Neuron (in vitro differentiated cells): ENCODE measurements around the gene DNAH3.
"Not testable (repeated sequence)": the region's sequence is repeated elsewhere in the genome, so short reads cannot be mapped to it uniquely, and the experiment has no call there.

ENCODE experiments used
- H2AFZ ChIP-seq: one replicate; pipeline ENCODE4 v1.6.1; 2013; ENCODE audit warnings: low read depth, mild to moderate bottlenecking, inconsistent platforms, low read length, moderate library complexity
- H3K27me3 ChIP-seq: one replicate; pipeline ENCODE4 v1.6.1; 2013; ENCODE audit warnings: low read length; ENCODE audit not compliant: insufficient read depth
- H3K36me3 ChIP-seq: one replicate; pipeline ENCODE4 v1.6.1; 2013; ENCODE audit warnings: low read length; ENCODE audit not compliant: insufficient read depth
- H3K4me1 ChIP-seq: one replicate; pipeline ENCODE4 v1.6.1; 2013; ENCODE audit warnings: low read length; ENCODE audit not compliant: insufficient read depth
- H3K4me3 ChIP-seq: 2 replicates; pipeline ENCODE4 v1.5.1; 2013; ENCODE audit warnings: mild to moderate bottlenecking, low read length, moderate library complexity
- H3K9me3 ChIP-seq: one replicate; pipeline ENCODE4 v1.6.1; 2013; ENCODE audit warnings: low read length

DNAH3 gene

DNA sequence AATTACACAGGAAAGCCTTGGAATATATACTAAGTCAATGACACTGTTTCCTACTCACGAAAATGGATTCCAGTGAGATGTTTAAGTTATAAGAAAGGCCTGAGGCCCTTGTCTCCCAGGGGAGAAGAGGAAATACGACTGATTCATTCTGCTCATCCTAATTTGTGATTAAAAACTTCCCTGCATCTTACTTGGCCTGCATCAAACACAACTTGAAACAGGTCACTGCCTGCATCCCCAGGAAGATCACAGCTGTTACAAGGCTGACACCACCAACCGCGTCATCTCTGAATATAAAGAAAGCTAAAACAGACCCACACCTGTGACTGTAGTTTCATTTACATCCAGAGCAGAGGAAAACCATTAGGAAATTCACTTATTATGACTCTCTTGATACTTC is 121.9 kb downstream of the DNAH3 start:
- H3K27me3 ChIP-seq, result no peaks in the 10 kb centered on the region
- no peaks in the 10 kb centered on the region for H3K4me1 ChIP-seq
- no peak overlapping the region for H2AFZ ChIP-seq
- no peaks in the 10 kb centered on the region for H3K9me3 ChIP-seq
- no peak overlapping the region for H3K4me3 ChIP-seq
- no peaks in the 10 kb centered on the region for H3K36me3 ChIP-seq

DNA sequence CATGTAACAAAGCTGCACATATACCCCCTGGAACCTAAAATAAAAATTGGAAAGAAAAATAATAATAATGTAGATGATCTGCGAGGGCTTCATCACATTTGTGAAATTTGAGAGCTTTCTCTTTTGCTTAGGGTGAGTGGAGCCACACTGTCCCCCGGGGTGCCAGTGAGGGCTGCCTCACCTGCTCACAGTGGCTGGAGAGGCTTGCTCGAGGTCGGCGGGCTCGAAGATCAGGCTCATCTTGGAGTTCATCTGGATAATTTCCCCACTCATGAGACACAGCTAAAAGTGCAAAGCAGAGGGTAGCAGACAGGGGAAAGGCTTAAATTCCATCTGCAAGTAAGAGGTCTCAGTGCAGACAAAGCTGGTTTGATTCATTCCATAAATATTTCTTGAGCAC is 123.8 kb downstream of the DNAH3 start:
- no peaks in the 10 kb centered on the region for H3K27me3 ChIP-seq
- H2AFZ ChIP-seq, result no peak overlapping the region
- no peaks in the 10 kb centered on the region for H3K9me3 ChIP-seq
- H3K36me3 ChIP-seq, result no peaks in the 10 kb centered on the region
- H3K4me3 ChIP-seq, result no peak overlapping the region
- no peaks in the 10 kb centered on the region for H3K4me1 ChIP-seq

DNA sequence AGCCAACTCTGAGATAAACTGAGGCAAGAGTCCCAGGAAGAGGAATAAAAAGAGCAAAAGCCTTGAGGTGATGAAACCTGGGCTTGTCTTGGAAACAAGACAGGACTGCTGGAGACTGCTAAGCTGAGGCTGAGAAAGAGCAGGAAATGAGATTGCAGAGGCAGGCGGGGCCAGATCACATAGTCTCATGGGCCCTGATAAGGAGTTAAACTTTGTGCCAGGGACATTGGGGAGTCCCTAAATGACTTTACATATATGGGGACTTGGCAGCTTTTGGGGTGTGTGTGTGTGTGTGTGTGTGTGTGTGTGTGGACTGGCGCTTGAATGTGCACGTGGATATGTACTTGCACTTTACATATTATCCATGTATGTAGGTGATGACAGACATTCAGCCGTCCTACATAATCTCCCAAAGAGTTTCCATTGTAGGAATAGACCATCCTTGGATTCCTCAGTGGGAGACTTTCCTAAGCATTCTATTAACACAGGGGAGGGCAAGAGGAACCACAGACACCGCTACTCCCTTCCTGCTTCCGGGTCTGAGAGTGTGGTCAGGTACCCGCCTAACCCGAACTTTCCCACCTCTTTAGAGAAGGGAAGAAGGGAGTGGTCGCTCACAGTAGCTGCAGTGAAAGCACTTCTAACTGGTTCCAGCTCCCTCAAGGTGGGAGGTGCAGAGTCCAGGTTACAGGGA is 127.0 kb downstream of the DNAH3 start:
- no peaks in the 10 kb centered on the region for H3K4me1 ChIP-seq
- no peak overlapping the region for H2AFZ ChIP-seq
- H3K27me3 ChIP-seq, result no peaks in the 10 kb centered on the region
- H3K36me3 ChIP-seq, result no peaks in the 10 kb centered on the region
- no peak overlapping the region for H3K4me3 ChIP-seq
- H3K9me3 ChIP-seq, result no peaks in the 10 kb centered on the region

DNA sequence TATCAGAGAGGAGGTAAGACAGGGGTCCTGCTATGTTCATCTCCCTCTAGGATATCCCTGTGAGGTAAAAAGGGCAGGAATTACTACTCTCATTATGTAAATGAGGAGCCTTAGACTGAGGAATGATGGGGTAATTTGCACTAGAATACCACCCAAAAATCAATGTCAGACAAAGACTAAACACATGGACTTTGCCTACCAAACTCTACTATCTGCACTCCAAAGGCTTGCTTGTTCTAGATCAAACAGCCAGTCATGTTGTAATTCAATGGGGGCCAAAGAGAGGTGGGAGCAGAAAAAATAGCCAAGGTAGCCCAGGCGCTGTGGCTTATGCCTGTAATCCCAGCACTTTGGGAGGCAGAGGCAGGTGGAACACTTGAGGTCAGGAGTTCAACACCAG is 129.3 kb downstream of the DNAH3 start:
- Histone ChIP-seq H3K36me3 (no peaks in the 10 kb centered on the region), H3K4me1 (no peaks in the 10 kb centered on the region), H3K9me3 (no peaks in the 10 kb centered on the region), H3K27me3 (no peaks in the 10 kb centered on the region), H3K4me3 (no peak overlapping the region), H2AFZ (no peak overlapping the region)

DNA sequence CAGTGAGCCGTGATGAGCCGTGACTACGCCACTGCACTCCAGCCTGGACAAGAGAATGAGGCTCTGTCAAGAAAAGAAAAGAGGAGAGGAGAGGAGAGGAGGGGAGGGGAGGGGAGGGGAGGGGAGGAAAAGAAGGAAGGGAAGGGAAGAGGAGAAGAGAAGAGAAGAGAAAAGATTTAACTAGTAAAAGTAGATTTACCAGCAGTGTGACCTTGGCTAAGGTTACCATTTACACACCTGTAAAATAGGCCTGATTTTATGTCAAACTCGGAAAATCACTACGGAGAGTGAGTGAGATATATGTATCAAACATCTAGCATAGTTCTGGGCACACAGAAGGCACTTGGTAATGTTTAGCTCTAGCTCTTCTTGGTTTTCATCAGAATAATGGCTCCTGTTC is 140.8 kb downstream of the DNAH3 start:
- no peaks in the 10 kb centered on the region for H3K4me1 ChIP-seq
- no peak overlapping the region for H2AFZ ChIP-seq
- no peaks in the 10 kb centered on the region for H3K27me3 ChIP-seq
- H3K36me3 ChIP-seq, result no peaks in the 10 kb centered on the region
- H3K4me3 ChIP-seq, result no peak overlapping the region
- no peaks in the 10 kb centered on the region for H3K9me3 ChIP-seq

DNA sequence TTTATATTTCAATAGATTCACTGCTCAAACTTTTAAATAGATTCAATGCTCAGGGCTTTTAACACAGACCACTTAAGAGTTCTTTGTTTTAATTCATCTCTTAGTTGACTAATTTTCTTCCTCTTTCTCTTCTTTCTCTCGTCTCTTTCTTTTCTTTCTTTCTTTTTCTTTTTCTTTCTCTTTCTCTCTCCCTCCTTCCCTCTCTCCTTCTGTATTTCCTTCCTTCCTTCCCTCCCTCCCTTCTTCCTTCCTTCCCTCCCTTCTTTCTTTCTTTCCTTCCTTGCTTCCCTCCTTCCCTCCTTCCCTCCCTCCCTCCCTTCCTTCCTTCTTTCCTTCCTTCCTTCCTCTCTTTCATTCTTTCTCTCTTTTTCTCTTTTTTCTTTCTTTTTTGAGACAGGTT is 145.6 kb downstream of the DNAH3 start:
- no peaks in the 10 kb centered on the region for H3K9me3 ChIP-seq
- no peaks in the 10 kb centered on the region for H3K4me1 ChIP-seq
- no peak overlapping the region for H3K4me3 ChIP-seq
- no peak overlapping the region for H2AFZ ChIP-seq
- no peaks in the 10 kb centered on the region for H3K27me3 ChIP-seq
- H3K36me3 ChIP-seq, result no peaks in the 10 kb centered on the region

DNA sequence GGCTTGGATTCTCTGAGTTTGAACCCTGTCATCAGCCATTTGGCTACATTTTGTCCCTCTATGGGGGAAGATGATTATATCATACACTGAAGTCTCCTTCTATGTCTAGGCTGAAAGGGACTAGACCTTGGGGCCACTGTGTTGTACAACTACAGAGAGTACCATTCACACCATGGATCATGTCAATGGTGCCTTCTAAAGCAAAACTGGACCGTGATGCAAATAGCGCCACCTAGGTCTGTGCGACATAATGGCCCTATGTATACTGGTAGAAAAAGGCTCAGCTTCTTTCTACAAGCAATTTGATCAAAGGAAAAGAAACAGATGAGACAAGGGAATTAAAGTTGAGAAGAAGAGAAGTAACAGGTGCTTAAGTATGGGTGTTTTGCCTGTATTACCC is 149.4 kb downstream of the DNAH3 start:
- Histone ChIP-seq H3K4me1 (no peaks in the 10 kb centered on the region), H3K9me3 (no peaks in the 10 kb centered on the region), H3K4me3 (no peak overlapping the region), H2AFZ (no peak overlapping the region), H3K27me3 (peaks cover 2% of the 10 kb centered on the region), H3K36me3 (no peaks in the 10 kb centered on the region)

DNA sequence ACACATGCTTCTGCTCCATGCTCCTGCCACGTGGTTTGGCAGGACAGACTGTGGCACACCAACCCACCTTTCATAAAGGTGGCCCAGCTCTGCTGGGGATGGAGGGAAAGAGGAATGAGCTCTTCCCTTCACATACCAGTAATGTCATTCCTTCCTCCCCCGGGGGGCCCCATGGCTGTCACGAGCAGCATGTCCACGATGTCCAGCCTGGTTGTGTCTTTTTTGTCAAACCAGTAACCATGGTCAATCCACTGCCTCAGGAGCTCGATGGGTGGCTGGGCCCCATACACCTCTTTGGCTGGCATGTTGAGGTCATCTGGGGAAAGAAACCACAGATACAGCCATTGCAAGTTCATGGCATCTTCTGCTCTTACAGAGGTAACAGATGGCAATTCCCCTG is 153.5 kb downstream of the DNAH3 start:
- Histone ChIP-seq H3K4me3 (no peak overlapping the region), H3K9me3 (no peaks in the 10 kb centered on the region), H2AFZ (no peak overlapping the region), H3K36me3 (no peaks in the 10 kb centered on the region), H3K27me3 (peaks cover 2% of the 10 kb centered on the region), H3K4me1 (no peaks in the 10 kb centered on the region)

DNA sequence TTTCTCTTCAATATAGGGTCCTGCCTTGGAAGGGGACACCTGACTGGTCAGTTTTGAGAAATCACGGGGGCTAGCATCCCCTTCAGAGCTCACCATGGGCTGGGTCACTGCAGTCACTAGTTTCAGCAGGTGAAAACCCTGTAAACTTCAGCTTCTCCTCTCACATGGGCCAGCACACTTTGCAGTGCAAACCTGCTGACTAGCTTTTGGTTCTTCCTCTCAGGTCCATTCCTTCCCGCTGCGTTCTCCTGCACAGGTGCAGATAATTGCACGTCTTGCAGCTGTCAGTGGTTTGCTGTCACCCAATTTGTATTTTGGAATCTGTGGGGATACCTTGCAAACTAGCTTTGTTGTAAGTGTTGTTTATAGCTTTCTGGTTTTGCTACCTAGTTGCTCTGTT is 154.9 kb downstream of the DNAH3 start:
- H2AFZ ChIP-seq, result no peak overlapping the region
- H3K4me3 ChIP-seq, result no peak overlapping the region
- H3K9me3 ChIP-seq, result no peaks in the 10 kb centered on the region
- no peaks in the 10 kb centered on the region for H3K36me3 ChIP-seq
- H3K4me1 ChIP-seq, result no peaks in the 10 kb centered on the region
- peaks cover 2% of the 10 kb centered on the region for H3K27me3 ChIP-seq

DNA sequence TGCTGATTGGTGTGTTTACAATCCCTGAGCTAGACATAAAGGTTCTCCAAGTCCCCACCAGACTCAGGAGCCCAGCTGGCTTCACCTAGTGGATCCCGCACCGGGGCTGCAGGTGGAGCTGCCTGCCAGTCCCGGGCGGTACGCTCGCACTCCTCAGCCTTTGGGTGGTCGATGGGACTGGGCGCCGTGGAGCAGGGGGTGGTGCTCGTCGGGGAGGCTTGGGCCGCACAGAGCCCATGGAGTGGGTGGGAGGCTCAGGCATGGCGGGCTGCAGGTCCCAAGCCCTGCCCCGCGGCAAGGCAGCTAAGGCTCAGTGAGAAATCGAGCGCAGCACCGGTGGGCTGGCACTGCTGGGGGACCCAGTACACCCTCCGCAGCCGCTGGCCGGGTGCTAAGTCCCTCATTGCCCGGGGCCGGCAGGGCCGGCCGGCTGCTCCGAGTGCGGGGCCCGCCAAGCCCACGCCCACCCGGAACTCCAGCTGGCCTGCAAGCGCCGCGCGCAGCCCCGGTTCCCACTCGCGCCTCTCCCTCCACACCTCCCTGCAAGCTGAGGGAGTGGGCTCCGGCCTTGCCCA is 161.1 kb downstream of the DNAH3 start:
- H3K4me3 ChIP-seq, H3K27me3 ChIP-seq, H3K9me3 ChIP-seq, H3K36me3 ChIP-seq, H2AFZ ChIP-seq, H3K4me1 ChIP-seq: not testable (repeated sequence)

DNA sequence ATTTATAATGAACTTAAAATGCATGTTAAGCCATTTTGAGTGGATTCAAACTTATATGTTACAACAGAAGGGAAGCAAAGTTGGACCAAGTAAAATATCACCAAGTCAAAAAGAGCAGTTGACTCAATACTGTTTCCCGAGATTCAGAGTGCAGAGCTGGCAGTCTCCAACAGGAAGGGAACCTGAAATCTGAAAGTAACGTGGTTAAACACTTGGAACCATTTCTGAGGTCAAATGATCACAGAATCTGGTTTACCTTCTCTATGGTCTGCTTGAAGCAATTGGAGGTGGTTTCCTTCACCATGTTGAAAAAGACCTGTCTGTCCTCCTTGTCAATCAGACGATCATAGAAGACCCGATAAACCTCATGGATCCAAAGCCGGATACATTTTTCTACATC is 163.6 kb downstream of the DNAH3 start:
- H3K36me3 ChIP-seq, result no peaks in the 10 kb centered on the region
- H2AFZ ChIP-seq, result no peak overlapping the region
- H3K9me3 ChIP-seq, result peaks cover 2% of the 10 kb centered on the region
- no peaks in the 10 kb centered on the region for H3K27me3 ChIP-seq
- H3K4me3 ChIP-seq, result no peak overlapping the region
- H3K4me1 ChIP-seq, result no peaks in the 10 kb centered on the region

DNA sequence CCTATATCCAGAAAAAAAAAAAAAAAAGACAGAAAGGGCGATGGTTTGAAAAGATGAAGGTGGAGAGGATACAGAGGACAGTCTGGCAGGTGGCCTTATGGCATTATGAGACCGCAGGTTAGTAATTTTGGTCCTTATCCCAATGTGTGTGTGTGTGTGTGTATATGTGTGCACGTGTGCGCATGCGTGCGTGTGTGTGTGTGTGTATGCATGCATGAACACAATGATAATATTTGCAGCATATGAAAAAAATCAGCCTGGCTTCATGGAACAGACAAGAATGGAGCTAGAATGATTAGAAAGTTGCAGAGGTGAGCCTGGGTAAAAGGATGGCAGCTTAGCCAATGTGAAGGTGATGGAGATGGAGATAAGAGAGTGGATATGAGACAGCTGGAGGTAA is 166.6 kb downstream of the DNAH3 start:
- no peaks in the 10 kb centered on the region for H3K4me1 ChIP-seq
- H3K27me3 ChIP-seq, result no peaks in the 10 kb centered on the region
- H3K4me3 ChIP-seq, result no peak overlapping the region
- H3K9me3 ChIP-seq, result peaks cover 2% of the 10 kb centered on the region
- no peaks in the 10 kb centered on the region for H3K36me3 ChIP-seq
- H2AFZ ChIP-seq, result no peak overlapping the region

DNA sequence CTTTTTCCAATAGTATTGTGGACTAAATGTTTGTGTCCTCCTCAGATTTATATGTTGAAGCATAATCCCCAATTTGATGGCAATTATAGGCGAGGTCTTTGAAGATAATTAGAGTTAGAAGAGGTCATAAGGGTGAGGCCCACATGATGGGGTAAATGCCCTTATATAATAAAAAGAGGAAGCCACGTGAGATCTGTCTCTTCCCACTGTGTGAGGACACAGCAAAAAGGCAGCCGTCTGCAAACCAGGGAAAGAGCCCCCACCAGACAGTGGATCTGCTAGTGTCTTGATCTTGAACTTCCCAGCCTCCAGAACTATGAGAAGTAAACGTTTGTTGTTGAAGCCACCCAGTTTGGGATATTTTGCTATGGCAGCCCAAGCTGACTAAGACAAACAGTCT is 174.1 kb downstream of the DNAH3 start:
- H3K36me3 ChIP-seq, result no peaks in the 10 kb centered on the region
- no peaks in the 10 kb centered on the region for H3K9me3 ChIP-seq
- no peaks in the 10 kb centered on the region for H3K4me1 ChIP-seq
- no peaks in the 10 kb centered on the region for H3K27me3 ChIP-seq
- no peak overlapping the region for H2AFZ ChIP-seq
- H3K4me3 ChIP-seq, result no peak overlapping the region

DNA sequence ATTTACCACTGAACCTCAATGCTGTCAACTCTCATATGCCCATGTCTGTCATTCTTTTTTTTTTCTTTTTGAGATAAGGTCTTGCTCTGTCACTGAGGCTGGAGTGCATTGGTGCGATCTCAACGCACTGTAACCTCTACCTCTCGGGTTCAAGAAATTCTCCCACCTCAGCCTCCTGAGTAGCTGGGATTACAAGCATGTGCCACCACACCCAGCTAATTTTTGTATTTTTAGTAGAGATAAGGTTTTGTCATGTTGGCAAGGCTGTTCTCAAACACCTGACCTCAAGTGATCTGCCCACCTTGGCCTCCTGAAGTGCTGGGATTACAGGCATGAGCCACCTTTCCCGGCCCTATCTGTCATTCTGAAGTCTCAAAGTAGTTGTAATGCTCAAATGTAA is 177.4 kb downstream of the DNAH3 start:
- H3K9me3 ChIP-seq, H2AFZ ChIP-seq, H3K36me3 ChIP-seq, H3K4me3 ChIP-seq, H3K27me3 ChIP-seq, H3K4me1 ChIP-seq: not testable (repeated sequence)
